ENCODE measurements around the gene EFL1.

EFL1 gene

DNA sequence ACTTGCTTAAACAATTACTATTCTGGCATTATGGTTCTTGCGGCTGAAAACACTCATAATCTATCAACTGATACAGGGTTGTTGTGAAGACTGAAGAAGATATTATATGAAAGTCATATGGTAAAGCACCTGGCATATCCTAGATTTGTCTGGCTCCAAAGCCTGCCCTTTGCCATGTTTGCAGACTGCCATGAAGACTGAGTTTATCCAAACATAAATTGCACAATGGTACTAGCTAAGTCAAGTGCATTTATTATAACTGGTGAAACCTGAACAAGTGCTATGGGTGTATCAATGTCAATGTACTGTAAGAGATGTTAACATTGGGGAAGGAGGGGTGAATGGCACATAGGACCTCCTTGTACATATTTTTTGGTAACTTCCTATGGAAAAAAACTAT lies 129.3 kb downstream of the EFL1 start (continued):
- TF ChIP-seq ZNF280C (tag by site-specific recombination; IDR thresholded peaks at IDR 0.05) (no peak), ZIC2 (tag by site-specific recombination; IDR thresholded peaks at IDR 0.05) (no peak), ZNF274 (IDR thresholded peaks at IDR 0.05; ENCODE audit: low read length) (no peak), ZNF274 (tag by site-specific recombination; IDR thresholded peaks at IDR 0.05; ENCODE audit: borderline replicate concordance) (no peak), ZNF76 (tag by site-specific recombination; IDR thresholded peaks at IDR 0.05; ENCODE audit: borderline replicate concordance, low read depth) (no peak), ZNF23 (tag by site-specific recombination; IDR thresholded peaks at IDR 0.05; ENCODE audit: borderline replicate concordance) (no peak)

GRCh38 chr15:82132742-82133141 lies 129.8 kb downstream of the EFL1 start:
- H3K4me1 ChIP-seq (ENCODE audit: control insufficient read depth, insufficient read depth, low read length), result peaks cover 10% of the 10 kb centered on the region; the same call in 1 of the 2 replicates
- POLR2A ChIA-PET, result no interaction called here
- no peak overlapping the region for H3K27ac ChIP-seq (ENCODE audit: extremely low read depth, low read depth, low read length)
- no peak for TF ChIP-seq ZNF664 (tag by site-specific recombination; IDR thresholded peaks at IDR 0.05)
- no peak for TF ChIP-seq ZNF423 (tag by site-specific recombination; IDR thresholded peaks at IDR 0.05)
- TF ChIP-seq ZNF221 (tag by site-specific recombination; IDR thresholded peaks at IDR 0.05; ENCODE audit: borderline replicate concordance), result no peak
- no peak for TF ChIP-seq ZNF18 (tag by site-specific recombination; IDR thresholded peaks at IDR 0.05)
- TF ChIP-seq, protein P1, sequence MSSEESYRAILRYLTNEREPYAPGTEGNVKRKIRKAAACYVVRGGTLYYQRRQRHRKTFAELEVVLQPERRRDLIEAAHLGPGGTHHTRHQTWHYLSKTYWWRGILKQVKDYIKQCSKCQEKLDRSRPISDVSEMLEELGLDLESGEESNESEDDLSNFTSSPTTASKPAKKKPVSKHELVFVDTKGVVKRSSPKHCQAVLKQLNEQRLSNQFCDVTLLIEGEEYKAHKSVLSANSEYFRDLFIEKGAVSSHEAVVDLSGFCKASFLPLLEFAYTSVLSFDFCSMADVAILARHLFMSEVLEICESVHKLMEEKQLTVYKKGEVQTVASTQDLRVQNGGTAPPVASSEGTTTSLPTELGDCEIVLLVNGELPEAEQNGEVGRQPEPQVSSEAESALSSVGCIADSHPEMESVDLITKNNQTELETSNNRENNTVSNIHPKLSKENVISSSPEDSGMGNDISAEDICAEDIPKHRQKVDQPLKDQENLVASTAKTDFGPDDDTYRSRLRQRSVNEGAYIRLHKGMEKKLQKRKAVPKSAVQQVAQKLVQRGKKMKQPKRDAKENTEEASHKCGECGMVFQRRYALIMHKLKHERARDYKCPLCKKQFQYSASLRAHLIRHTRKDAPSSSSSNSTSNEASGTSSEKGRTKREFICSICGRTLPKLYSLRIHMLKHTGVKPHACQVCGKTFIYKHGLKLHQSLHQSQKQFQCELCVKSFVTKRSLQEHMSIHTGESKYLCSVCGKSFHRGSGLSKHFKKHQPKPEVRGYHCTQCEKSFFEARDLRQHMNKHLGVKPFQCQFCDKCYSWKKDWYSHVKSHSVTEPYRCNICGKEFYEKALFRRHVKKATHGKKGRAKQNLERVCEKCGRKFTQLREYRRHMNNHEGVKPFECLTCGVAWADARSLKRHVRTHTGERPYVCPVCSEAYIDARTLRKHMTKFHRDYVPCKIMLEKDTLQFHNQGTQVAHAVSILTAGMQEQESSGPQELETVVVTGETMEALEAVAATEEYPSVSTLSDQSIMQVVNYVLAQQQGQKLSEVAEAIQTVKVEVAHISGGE (tag by site-specific recombination; conservative IDR thresholded peaks at IDR 0.05; ENCODE audit: low read depth), result no peak
- TF ChIP-seq ZNF169 (tag by site-specific recombination; IDR thresholded peaks at IDR 0.05), result no peak
- TF ChIP-seq ZBTB26 (tag by site-specific recombination; optimal IDR thresholded peaks at IDR 0.05), result no peak
- peaks cover 12 to 38% of the 10 kb centered on the region in 2 experiments for H3K36me3 ChIP-seq (ENCODE audit: control insufficient read depth in 2 of 2, insufficient read depth in 1 of 2, low read length in 2 of 2)
- CTCF ChIA-PET, result interaction anchor here (1.1 kb wide), 1 partner anchor 23 kb away, joined by 4 read pairs; no protein-coding TSS in a partner anchor
- H3K9me3 ChIP-seq (ENCODE audit: control insufficient read depth, insufficient read depth, low read depth, low read length), result no peaks in the 10 kb centered on the region
- no peak overlapping the region for H3K4me3 ChIP-seq (ENCODE audit: low read depth, low read length)

GRCh38 chr15:82132096-82132495 lies 130.4 kb downstream of the EFL1 start:
- H3K36me3 ChIP-seq (ENCODE audit: control insufficient read depth in 2 of 2, insufficient read depth in 1 of 2, low read length in 2 of 2), result peaks cover 7 to 31% of the 10 kb centered on the region in 2 experiments
- no peak for TF ChIP-seq ZIC2 (tag by site-specific recombination; IDR thresholded peaks at IDR 0.05)
- TF ChIP-seq ZNF114 (tag by site-specific recombination; IDR thresholded peaks at IDR 0.05), result no peak
- TF ChIP-seq ZNF37A (tag by site-specific recombination; IDR thresholded peaks at IDR 0.05), result no peak
- TF ChIP-seq ZNF792 (tag by site-specific recombination; IDR thresholded peaks at IDR 0.05), result no peak
- TF ChIP-seq ZNF184 (tag by site-specific recombination; IDR thresholded peaks at IDR 0.05), result no peak
- no peak for TF ChIP-seq ZNF670 (tag by site-specific recombination; IDR thresholded peaks at IDR 0.05; ENCODE audit: low read depth)
- TF ChIP-seq TCF7L2 (IDR thresholded peaks at IDR 0.05; ENCODE audit: borderline replicate concordance, low read depth, low read length), result no peak
- no peak overlapping the region for H3K27ac ChIP-seq (ENCODE audit: extremely low read depth, low read depth, low read length)
- ChIA-PET CTCF (interaction anchor here (1.1 kb wide), 1 partner anchor 22 kb away, joined by 4 read pairs; no protein-coding TSS in a partner anchor), POLR2A (no interaction called here)
- H3K4me3 ChIP-seq (ENCODE audit: low read depth, low read length), result no peak overlapping the region
- peaks cover 10% of the 10 kb centered on the region; the same call in 1 of the 2 replicates for H3K4me1 ChIP-seq (ENCODE audit: control insufficient read depth, insufficient read depth, low read length)
- H3K9me3 ChIP-seq (ENCODE audit: control insufficient read depth, insufficient read depth, low read depth, low read length), result no peaks in the 10 kb centered on the region
